ENCODE data around the gene MILR1. TPM values are rescaled to one million over a fixed set of nuclear protein-coding genes. Genes with fewer than 3 reads are reported as not detected.

The MILR1 gene
- total RNA-seq, 3 donors from 2014 or later (not counting 1 experiment from before 2014, with no cell fraction given), result 2.2 to 12.0 (median 3.3) TPM

- H3K9me3 ChIP-seq (ENCODE audit: control insufficient read depth, insufficient read depth, low read length), result peaks cover 8% of the 10 kb centered on the region
- H3K4me3 ChIP-seq (ENCODE audit: low read length), result no peak overlapping the region
- intact Hi-C loops (cut with micrococcal nuclease), result no loop called here
- H3K27me3 ChIP-seq (ENCODE audit: control insufficient read depth, insufficient read depth, low read length), result no peaks in the 10 kb centered on the region
- DNase-seq (no peak), ATAC-seq (no peak)
- Mint-ChIP-seq H3K9me3 (peaks cover 0 to 3% of the 10 kb centered on the region in 2 donors), H3K4me1 (peaks cover 12% of the 10 kb centered on the region in 2 donors), H3K4me3 (no peak overlapping the region), H3K27ac (no peak overlapping the region), H3K36me3 (peaks cover 9% of the 10 kb centered on the region), H3K27me3 (ENCODE audit: low read depth in 2 of 2) (no peaks in the 10 kb centered on the region)
- 94% methylated on average over 5 of the region's 6 CpGs for WGBS (ENCODE audit: insufficient coverage)
- H3K27ac ChIP-seq (ENCODE audit: low read length), result peak overlapping the region; percentile 9
- TF ChIP-seq CTCF (IDR thresholded peaks at IDR 0.05), result no peak
- peaks cover 31% of the 10 kb centered on the region for H3K4me1 ChIP-seq (ENCODE audit: control insufficient read depth, insufficient read depth, low read length)
- no peaks in the 10 kb centered on the region for H3K36me3 ChIP-seq (ENCODE audit: control insufficient read depth, insufficient read depth, low read length)
Measured at GRCh38 chr17:64443086-64443760, 5.7 kb upstream of the MILR1 start.

GRCh38 chr17:64447526-64447925 is 1.4 kb upstream of the MILR1 start:
- Mint-ChIP-seq H3K27me3 (ENCODE audit: low read depth in 2 of 2) (no peaks in the 10 kb centered on the region), H3K36me3 (no peaks in the 10 kb centered on the region), H3K27ac (no peak overlapping the region), H3K4me1 (peaks cover 8 to 11% of the 10 kb centered on the region in 2 donors), H3K4me3 (no peak overlapping the region), H3K9me3 (no peaks in the 10 kb centered on the region)
- TF ChIP-seq CTCF (IDR thresholded peaks at IDR 0.05), result no peak
- intact Hi-C loops (cut with micrococcal nuclease), result no loop called here
- Histone ChIP-seq H3K4me3 (ENCODE audit: low read length) (no peak overlapping the region), H3K36me3 (ENCODE audit: control insufficient read depth, insufficient read depth, low read length) (no peaks in the 10 kb centered on the region), H3K4me1 (ENCODE audit: control insufficient read depth, insufficient read depth, low read length) (peaks cover 19% of the 10 kb centered on the region), H3K27me3 (ENCODE audit: control insufficient read depth, insufficient read depth, low read length) (no peaks in the 10 kb centered on the region), H3K9me3 (ENCODE audit: control insufficient read depth, insufficient read depth, low read length) (no peaks in the 10 kb centered on the region), H3K27ac (ENCODE audit: low read length) (no peak overlapping the region)
- 85% methylated on average over 1 of the region's 1 CpG for WGBS (ENCODE audit: insufficient coverage)
- DNase-seq (no peak), ATAC-seq (no peak)

GRCh38 chr17:64449545-64449944 is 630 bp downstream of the MILR1 start:
- Histone ChIP-seq H3K27me3 (ENCODE audit: control insufficient read depth, insufficient read depth, low read length) (no peaks in the 10 kb centered on the region), H3K9me3 (ENCODE audit: control insufficient read depth, insufficient read depth, low read length) (no peaks in the 10 kb centered on the region), H3K36me3 (ENCODE audit: control insufficient read depth, insufficient read depth, low read length) (no peaks in the 10 kb centered on the region), H3K27ac (ENCODE audit: low read length) (peak overlapping the region; percentile 40), H3K4me3 (ENCODE audit: low read length) (no peak overlapping the region), H3K4me1 (ENCODE audit: control insufficient read depth, insufficient read depth, low read length) (peaks cover 8% of the 10 kb centered on the region)
- H3K27me3 Mint-ChIP-seq (ENCODE audit: low read depth in 2 of 2), result no peaks in the 10 kb centered on the region
- intact Hi-C loops (cut with micrococcal nuclease), result no loop called here
- WGBS (ENCODE audit: insufficient coverage), result 78% methylated on average over 2 of the region's 3 CpGs
- no peaks in the 10 kb centered on the region for H3K36me3 Mint-ChIP-seq
- DNase-seq, result no peak
- peak in 1 of 3 donors; percentile 17 for ATAC-seq
- H3K4me1 Mint-ChIP-seq, result peaks cover 5 to 7% of the 10 kb centered on the region in 2 donors
- no peak overlapping the region for H3K4me3 Mint-ChIP-seq
- no peak for TF ChIP-seq CTCF (IDR thresholded peaks at IDR 0.05)
- H3K9me3 Mint-ChIP-seq, result no peaks in the 10 kb centered on the region
- no peak overlapping the region for H3K27ac Mint-ChIP-seq
